Neural cell (in vitro differentiated cells): ENCODE measurements around the gene ROR1.

Experiments
- EP300 ChIP-seq: fragments of 450-650 bp; conservative IDR thresholded peaks from 2 replicates; pipeline ENCODE4 v1.6.1; 2014; ENCODE audit warnings: antibody characterized with exemption, mild to moderate bottlenecking, moderate library complexity; ENCODE audit not compliant: poor library complexity, severe bottlenecking
- MXI1 ChIP-seq: fragments of 450-650 bp; conservative IDR thresholded peaks from 2 replicates; pipeline ENCODE4 v1.6.1; 2014; ENCODE audit warnings: antibody characterized with exemption, mild to moderate bottlenecking; ENCODE audit not compliant: poor library complexity, severe bottlenecking
- RAD21 ChIP-seq: fragments of 450-650 bp; conservative IDR thresholded peaks from 2 replicates; pipeline ENCODE4 v1.6.1; 2014; ENCODE audit warnings: antibody characterized with exemption, mild to moderate bottlenecking, moderate library complexity
- TAF1 ChIP-seq: IDR thresholded peaks from 2 replicates; pipeline ENCODE4 v1.6.1; 2012; ENCODE audit warnings: low read depth
- TF ChIP-seq, protein P1 (sequence below): fragments of 450-650 bp; IDR thresholded peaks from 2 replicates; pipeline ENCODE4 v1.5.1; 2014; ENCODE audit warnings: antibody characterized with exemption, mild to moderate bottlenecking, moderate library complexity; ENCODE audit not compliant: poor library complexity, severe bottlenecking
- TF ChIP-seq, protein P2 (sequence below): IDR thresholded peaks from 2 replicates; pipeline ENCODE4 v1.6.1; 2012; ENCODE audit warnings: borderline replicate concordance

DNA sequence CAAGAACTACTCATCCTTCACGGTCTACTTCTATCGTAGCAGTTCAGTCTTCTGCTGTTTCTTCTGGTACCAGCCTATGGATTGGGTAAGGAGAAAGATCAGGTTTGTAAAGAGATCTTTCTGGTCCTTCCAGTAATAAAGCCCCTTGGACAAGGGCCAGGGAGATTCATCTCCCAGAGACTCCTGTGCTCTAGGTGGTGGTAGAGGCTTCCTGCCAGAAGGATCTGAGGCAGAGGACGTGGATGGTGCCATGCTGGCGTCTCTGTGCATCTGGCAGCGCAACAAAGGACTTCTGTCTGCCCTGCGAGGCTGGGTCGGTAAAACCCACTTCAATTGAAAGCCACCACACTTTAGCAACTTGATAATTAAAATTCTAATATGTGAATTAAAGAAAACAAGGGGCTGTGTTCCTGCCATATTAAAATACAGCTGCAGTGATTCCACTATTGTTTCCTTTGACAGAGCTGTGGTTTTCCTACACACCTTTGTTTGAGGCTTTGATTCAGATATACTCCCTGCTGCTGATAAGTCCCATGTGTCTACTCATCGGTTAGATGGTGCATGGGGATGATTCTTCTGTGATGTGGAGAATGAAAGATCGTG is 73.6 kb downstream of the ROR1 start:
- TF ChIP-seq, protein P1, sequence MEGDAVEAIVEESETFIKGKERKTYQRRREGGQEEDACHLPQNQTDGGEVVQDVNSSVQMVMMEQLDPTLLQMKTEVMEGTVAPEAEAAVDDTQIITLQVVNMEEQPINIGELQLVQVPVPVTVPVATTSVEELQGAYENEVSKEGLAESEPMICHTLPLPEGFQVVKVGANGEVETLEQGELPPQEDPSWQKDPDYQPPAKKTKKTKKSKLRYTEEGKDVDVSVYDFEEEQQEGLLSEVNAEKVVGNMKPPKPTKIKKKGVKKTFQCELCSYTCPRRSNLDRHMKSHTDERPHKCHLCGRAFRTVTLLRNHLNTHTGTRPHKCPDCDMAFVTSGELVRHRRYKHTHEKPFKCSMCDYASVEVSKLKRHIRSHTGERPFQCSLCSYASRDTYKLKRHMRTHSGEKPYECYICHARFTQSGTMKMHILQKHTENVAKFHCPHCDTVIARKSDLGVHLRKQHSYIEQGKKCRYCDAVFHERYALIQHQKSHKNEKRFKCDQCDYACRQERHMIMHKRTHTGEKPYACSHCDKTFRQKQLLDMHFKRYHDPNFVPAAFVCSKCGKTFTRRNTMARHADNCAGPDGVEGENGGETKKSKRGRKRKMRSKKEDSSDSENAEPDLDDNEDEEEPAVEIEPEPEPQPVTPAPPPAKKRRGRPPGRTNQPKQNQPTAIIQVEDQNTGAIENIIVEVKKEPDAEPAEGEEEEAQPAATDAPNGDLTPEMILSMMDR = no peak
- TF ChIP-seq MXI1 (no peak), EP300 (no peak), RAD21 (no peak), TAF1 (no peak)
- TF ChIP-seq, protein P2, sequence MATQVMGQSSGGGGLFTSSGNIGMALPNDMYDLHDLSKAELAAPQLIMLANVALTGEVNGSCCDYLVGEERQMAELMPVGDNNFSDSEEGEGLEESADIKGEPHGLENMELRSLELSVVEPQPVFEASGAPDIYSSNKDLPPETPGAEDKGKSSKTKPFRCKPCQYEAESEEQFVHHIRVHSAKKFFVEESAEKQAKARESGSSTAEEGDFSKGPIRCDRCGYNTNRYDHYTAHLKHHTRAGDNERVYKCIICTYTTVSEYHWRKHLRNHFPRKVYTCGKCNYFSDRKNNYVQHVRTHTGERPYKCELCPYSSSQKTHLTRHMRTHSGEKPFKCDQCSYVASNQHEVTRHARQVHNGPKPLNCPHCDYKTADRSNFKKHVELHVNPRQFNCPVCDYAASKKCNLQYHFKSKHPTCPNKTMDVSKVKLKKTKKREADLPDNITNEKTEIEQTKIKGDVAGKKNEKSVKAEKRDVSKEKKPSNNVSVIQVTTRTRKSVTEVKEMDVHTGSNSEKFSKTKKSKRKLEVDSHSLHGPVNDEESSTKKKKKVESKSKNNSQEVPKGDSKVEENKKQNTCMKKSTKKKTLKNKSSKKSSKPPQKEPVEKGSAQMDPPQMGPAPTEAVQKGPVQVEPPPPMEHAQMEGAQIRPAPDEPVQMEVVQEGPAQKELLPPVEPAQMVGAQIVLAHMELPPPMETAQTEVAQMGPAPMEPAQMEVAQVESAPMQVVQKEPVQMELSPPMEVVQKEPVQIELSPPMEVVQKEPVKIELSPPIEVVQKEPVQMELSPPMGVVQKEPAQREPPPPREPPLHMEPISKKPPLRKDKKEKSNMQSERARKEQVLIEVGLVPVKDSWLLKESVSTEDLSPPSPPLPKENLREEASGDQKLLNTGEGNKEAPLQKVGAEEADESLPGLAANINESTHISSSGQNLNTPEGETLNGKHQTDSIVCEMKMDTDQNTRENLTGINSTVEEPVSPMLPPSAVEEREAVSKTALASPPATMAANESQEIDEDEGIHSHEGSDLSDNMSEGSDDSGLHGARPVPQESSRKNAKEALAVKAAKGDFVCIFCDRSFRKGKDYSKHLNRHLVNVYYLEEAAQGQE = no peak
